ENCODE results near the gene KCNQ1OT1.

KCNQ1OT1 gene

GRCh38 chr11:2583605-2583958, 116.2 kb downstream of the KCNQ1OT1 start:
- in situ Hi-C loops (cut with MboI; ENCODE audit: low pct_unique_long_range_greater_than_20kb, low sequenced_read_pairs, unreplicated experiment), result no loop called here
- no peak for DNase-seq (ENCODE audit: low spot score)
- TF ChIP-seq CTCF (IDR thresholded peaks at IDR 0.05; ENCODE audit: extremely low read depth, insufficient read depth, missing control alignments), result no peak

- TF ChIP-seq CTCF (IDR thresholded peaks at IDR 0.05; ENCODE audit: extremely low read depth, insufficient read depth, missing control alignments), result no peak
- in situ Hi-C loops (cut with MboI; ENCODE audit: low pct_unique_long_range_greater_than_20kb, low sequenced_read_pairs, unreplicated experiment), result no loop called here
- DNase-seq (ENCODE audit: low spot score), result no peak
These were observed 116.7 kb downstream of the KCNQ1OT1 start for GRCh38 chr11:2582946-2583604.

- in situ Hi-C loops (cut with MboI; ENCODE audit: low pct_unique_long_range_greater_than_20kb, low sequenced_read_pairs, unreplicated experiment), result no loop called here
- no peak for DNase-seq (ENCODE audit: low spot score)
- no peak for TF ChIP-seq CTCF (IDR thresholded peaks at IDR 0.05; ENCODE audit: extremely low read depth, insufficient read depth, missing control alignments)
These were observed 117.3 kb downstream of the KCNQ1OT1 start for GRCh38 chr11:2582351-2582945.

- no peak for TF ChIP-seq CTCF (IDR thresholded peaks at IDR 0.05; ENCODE audit: extremely low read depth, insufficient read depth, missing control alignments)
- in situ Hi-C loops (cut with MboI; ENCODE audit: low pct_unique_long_range_greater_than_20kb, low sequenced_read_pairs, unreplicated experiment), result no loop called here
- no peak for DNase-seq (ENCODE audit: low spot score)
These were observed 117.9 kb downstream of the KCNQ1OT1 start for GRCh38 chr11:2581931-2582350.

GRCh38 chr11:2581151-2581930, 118.5 kb downstream of the KCNQ1OT1 start:
- in situ Hi-C loops (cut with MboI; ENCODE audit: low pct_unique_long_range_greater_than_20kb, low sequenced_read_pairs, unreplicated experiment), result no loop called here
- DNase-seq (ENCODE audit: low spot score), result no peak

More at GRCh38 chr11:2581151-2581930, 118.5 kb downstream of the KCNQ1OT1 start:
- no peak for TF ChIP-seq CTCF (IDR thresholded peaks at IDR 0.05; ENCODE audit: extremely low read depth, insufficient read depth, missing control alignments)

Data from GM13977 (cell line).